Measurements from ENCODE around the gene JAKMIP2.

DNA sequence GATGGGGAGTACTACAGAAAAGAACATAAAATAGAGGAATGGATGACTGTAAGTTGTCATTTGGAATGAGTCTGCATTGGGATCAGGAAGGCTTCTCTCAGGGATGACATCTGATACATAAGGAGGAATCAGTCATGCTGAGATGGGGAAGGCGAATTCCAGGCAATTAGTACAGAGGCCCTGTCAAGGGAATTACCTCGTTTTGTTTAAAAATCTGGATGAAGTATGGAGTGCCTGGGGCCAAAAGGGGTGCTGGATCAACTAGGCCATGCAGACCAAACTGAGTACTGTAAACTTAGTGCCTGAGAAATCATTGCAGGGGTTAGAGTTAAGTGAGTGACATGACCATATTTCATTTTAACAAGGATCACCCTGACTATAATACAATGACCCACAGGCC, 30.5 kb downstream of the JAKMIP2 start:
- TF ChIP-seq, protein P1, sequence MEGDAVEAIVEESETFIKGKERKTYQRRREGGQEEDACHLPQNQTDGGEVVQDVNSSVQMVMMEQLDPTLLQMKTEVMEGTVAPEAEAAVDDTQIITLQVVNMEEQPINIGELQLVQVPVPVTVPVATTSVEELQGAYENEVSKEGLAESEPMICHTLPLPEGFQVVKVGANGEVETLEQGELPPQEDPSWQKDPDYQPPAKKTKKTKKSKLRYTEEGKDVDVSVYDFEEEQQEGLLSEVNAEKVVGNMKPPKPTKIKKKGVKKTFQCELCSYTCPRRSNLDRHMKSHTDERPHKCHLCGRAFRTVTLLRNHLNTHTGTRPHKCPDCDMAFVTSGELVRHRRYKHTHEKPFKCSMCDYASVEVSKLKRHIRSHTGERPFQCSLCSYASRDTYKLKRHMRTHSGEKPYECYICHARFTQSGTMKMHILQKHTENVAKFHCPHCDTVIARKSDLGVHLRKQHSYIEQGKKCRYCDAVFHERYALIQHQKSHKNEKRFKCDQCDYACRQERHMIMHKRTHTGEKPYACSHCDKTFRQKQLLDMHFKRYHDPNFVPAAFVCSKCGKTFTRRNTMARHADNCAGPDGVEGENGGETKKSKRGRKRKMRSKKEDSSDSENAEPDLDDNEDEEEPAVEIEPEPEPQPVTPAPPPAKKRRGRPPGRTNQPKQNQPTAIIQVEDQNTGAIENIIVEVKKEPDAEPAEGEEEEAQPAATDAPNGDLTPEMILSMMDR (IDR thresholded peaks at IDR 0.05): no peak
- no peak for TF ChIP-seq POLR2A (IDR thresholded peaks at IDR 0.05; ENCODE audit: low read depth)
- no peak for TF ChIP-seq POLR2AphosphoS5 (IDR thresholded peaks at IDR 0.05)
- TF ChIP-seq EP300 (IDR thresholded peaks at IDR 0.05): no peak
